KOPT-K1 (cell line): ENCODE measurements around the gene IPP.

Experiments used
- H3K27ac ChIP-seq: fragments of 200-600 bp; sonication (generic); 2 replicates; pipeline ENCODE4 v1.5.1; 2016; ENCODE audit warnings: antibody characterized with exemption, mild to moderate bottlenecking, low read depth, low read length; ENCODE audit not compliant: poor library complexity, severe bottlenecking
- H3K36me3 ChIP-seq: fragments of 200-600 bp; sonication (generic); 2 replicates; pipeline ENCODE4 v1.5.1; 2017; ENCODE audit warnings: antibody characterized with exemption, mild to moderate bottlenecking, low read length, moderate library complexity; ENCODE audit not compliant: insufficient read depth
- H3K9me3 ChIP-seq: fragments of 200-600 bp; sonication (generic); 2 replicates; pipeline ENCODE4 v1.5.1; 2017; ENCODE audit warnings: antibody characterized with exemption, low read length, mild to moderate bottlenecking; ENCODE audit not compliant: insufficient read depth, poor library complexity, severe bottlenecking

The IPP gene

DNA sequence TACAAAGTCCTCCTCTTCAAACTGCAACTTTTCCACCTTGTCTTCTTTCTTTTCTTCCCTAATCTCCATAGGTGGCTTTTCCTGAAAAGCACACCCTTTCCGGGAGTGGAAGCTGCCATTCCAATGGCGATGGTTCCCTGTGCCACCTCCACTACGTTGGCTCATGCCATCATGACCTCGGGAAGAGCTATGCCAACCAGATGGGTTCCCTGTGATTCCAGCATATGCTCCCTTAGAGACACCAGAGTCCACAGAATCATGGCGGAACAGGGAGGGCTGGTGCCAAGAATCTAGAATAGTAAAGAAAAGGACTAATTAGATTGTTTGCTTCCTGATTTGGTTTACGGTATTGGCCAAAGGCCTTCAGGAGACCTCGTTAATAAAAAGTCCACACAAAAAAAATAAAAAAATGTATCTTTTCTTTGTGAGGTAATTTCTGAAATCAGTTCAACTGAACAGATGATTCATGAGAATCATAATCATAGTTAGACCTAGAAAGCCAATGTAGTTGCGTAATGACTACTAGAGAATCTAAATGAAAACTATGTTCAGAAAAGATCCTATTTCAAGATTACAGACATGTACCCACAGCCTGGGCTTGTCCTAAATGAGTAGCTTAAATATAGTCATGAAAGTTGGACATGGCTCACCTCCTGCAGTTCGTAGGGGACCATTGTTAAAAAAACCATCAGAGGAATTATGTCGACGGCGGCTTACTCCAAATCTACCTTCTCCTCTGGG lies 95.7 kb downstream of the IPP start:
- Histone ChIP-seq H3K9me3 (no peaks in the 10 kb centered on the region), H3K36me3 (peaks cover 100% of the 10 kb centered on the region), H3K27ac (no peak overlapping the region)
